Adrenal gland (tissue), 12 donors: Measurements from ENCODE around the gene TMEM108. TPM values are rescaled to one million over a fixed set of nuclear protein-coding genes. Genes with fewer than 3 reads are reported as not detected.

Experiments used
- DNase-seq, 7 donors: peaks; one replicate each; pipeline ENCODE4 v3.0.0-alpha.2; 2019 to 2020
- H3K27ac ChIP-seq, 5 donors: fragments of 200-600 bp; sonication (generic) in 4 of 5; 1 replicate in 3 of 5; 2 replicates in 2 of 5; pipeline versions ENCODE4 v1.5.1 to v1.8.0; 2016 to 2020; ENCODE audit warnings: mild to moderate bottlenecking in 1 of 5
- H3K27me3 ChIP-seq: fragments of 200-600 bp; 2 replicates; pipeline ENCODE4 v1.8.0; 2021
- H3K36me3 ChIP-seq, 2 donors: fragments of 200-600 bp; replicated peaks in 1 of 2; 1 replicate in 1 of 2; 2 replicates in 1 of 2; pipeline versions ENCODE4 v1.5.1 to v1.8.0; 2018 to 2022
- H3K4me1 ChIP-seq, 2 donors: fragments of 200-600 bp; replicated peaks in 1 of 2; 1 replicate in 1 of 2; 2 replicates in 1 of 2; pipeline versions ENCODE4 v1.5.1 to v1.8.0; 2018 to 2021
- H3K4me3 ChIP-seq, 4 donors: fragments of 200-600 bp; sonication (generic) in 3 of 4; one replicate each; pipeline ENCODE4 v1.5.1; 2016 to 2018
- H3K9me3 ChIP-seq, 3 donors: fragments of 200-600 bp; sonication (generic) in 1 of 3; replicated peaks in 1 of 3; 1 replicate in 2 of 3; 2 replicates in 1 of 3; pipeline versions ENCODE4 v1.5.1 to v1.8.0; 2016 to 2021
- CTCF ChIP-seq, 6 experiments: fragments of 450-650 bp in 4 of 6; fragments of 200-600 bp in 2 of 6; sonication (generic) in 1 of 6; IDR thresholded peaks; 1 replicate in 5 of 6; 2 replicates in 1 of 6; pipeline versions ENCODE4 v1.5.1 to v1.8.0; 2016 to 2021; ENCODE audit warnings: antibody characterized with exemption in 6 of 6, mild to moderate bottlenecking in 2 of 6, moderate library complexity in 1 of 6
- POLR2A ChIP-seq, 2 donors: fragments of 450-650 bp; IDR thresholded peaks; one replicate each; pipeline ENCODE4 v1.6.1; 2017; ENCODE audit warnings: antibody characterized with exemption in 2 of 2, mild to moderate bottlenecking in 2 of 2, moderate library complexity in 1 of 2
- WGBS, 4 donors: extraction: QIAGEN DNeasy Blood & Tissue Kit in 2 of 4; methylation state at CpG; one replicate each; pipeline versions ENCODE4 v1.1.5 to v1.1.7; 2013 to 2017; 5-methylcytosine and 5-hydroxymethylcytosine counted together
- intact Hi-C, 2 donors: fragments of 100-400 bp; cut with DNase I; formaldehyde crosslinking; loops; one replicate each; pipeline versions ENCODE4 v1.14.1 to v1.15.0; 2022 to 2023
- polyA plus RNA-seq, 3 donors: library from polyadenylated mRNA; stranded (reverse); fragments of 200-250 nt in 2 of 3; fragments of 350-450 nt in 1 of 3; fragmentation: Illumina TruSeq in 1 of 3; extraction: RNeasy Lipid Tissue Mini Kit (QIAGEN cat#74804) in 1 of 3; gene quantifications; one replicate each; pipeline ENCODE4 v1.2.3, GENCODE V29; 2013 to 2014
- total RNA-seq, 9 donors: library from RNA; depleted of rRNA in 4 of 9; stranded (reverse); fragments of >200 nt in 4 of 9; fragments of 120-200 nt in 1 of 9; fragmentation: NEBNext Ultra II Directional in 1 of 9; extraction: Animal tissue kit (Norgen Biotek cat#: 25700) in 1 of 9; gene quantifications; one replicate each; pipeline versions ENCODE4 v1.1.0 to v1.2.4, GENCODE V29; 2013 to 2023
- donor health status: healthy with polysubstance abuse.
- donor health status: Bipolar disorder and iron deficiency.
- donor health status: DM: yes; HTN: yes; CAD: no.
- donor health status: DM: no; HTN: no; CAD: no.
- donor health status: DM: no; HTN: no; CAD: no.
- donor health status: DM: yes; HTN: yes; CAD: no.

The TMEM108 gene
- total and polyA plus RNA-seq, 12 donors = 0.67 to 38.0 (median 14.8) TPM

- WGBS, 4 donors = 72 to 97% (median 94%) methylated on average over 4 of the region's 4 CpGs
- no peaks in the 10 kb centered on the region for H3K27me3 ChIP-seq
- H3K9me3 ChIP-seq = no peaks in the 10 kb centered on the region
- intact Hi-C loops = no loop called here
- no peaks in the 10 kb centered on the region for H3K36me3 ChIP-seq
- no peak overlapping the region for H3K4me3 ChIP-seq
- H3K27ac ChIP-seq = no peak overlapping the region
- H3K4me1 ChIP-seq = no peaks in the 10 kb centered on the region
- no peak for TF ChIP-seq CTCF (IDR thresholded peaks at IDR 0.05)
- TF ChIP-seq POLR2A (IDR thresholded peaks at IDR 0.05) = no peak
- no peak for DNase-seq
Measured at GRCh38 chr3:133259767-133260166, 221.6 kb downstream of the TMEM108 start.

DNA sequence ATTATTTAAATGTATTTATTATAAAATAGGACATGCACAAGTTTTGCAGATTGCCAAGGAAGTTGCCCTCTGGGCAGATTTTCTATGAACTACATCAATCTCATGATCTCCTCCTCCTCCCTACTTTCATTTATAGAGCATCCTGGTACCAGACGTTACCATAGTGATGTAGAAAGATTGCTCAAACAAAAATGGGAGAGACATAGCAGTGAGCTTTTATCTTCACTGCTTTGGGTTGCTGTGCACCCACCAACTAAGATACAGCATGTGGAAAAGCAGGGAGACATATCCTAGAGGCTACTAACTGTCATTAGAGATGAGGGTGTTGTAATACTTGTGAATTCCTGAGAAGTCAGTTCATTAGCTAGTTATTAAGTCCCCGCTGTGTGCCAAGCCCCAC is 224.1 kb downstream of the TMEM108 start:
- intact Hi-C loops = no loop called here
- H3K9me3 ChIP-seq = no peaks in the 10 kb centered on the region
- TF ChIP-seq POLR2A (IDR thresholded peaks at IDR 0.05) (no peak), CTCF (IDR thresholded peaks at IDR 0.05) (no peak)
- no peaks in the 10 kb centered on the region for H3K4me1 ChIP-seq
- no peaks in the 10 kb centered on the region for H3K36me3 ChIP-seq
- H3K4me3 ChIP-seq = no peak overlapping the region
- no peaks in the 10 kb centered on the region for H3K27me3 ChIP-seq
- WGBS, 4 donors = 82 to 92% (median 85%) methylated on average over 2 of the region's 2 CpGs
- H3K27ac ChIP-seq = no peak overlapping the region
- no peak for DNase-seq

DNA sequence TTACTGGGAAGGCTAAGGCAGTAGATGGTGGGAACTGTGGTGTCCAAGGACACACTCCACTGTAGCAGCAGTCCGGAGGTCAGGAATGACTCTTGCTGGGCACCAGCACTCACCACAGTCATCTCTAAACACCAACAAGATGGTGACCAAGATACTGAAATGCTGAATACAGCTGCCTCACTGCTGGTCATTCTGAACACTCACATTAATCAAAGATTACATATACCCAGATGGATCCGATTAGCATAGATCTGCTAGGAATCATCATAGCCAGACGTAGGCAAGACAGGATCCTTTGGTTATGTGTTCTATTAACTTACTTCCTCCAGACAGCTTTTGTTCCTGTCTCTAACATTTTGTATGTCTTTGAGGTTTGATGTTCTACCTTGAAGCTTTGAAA is 226.7 kb downstream of the TMEM108 start:
- Histone ChIP-seq H3K27ac (no peak overlapping the region), H3K4me1 (no peaks in the 10 kb centered on the region), H3K9me3 (no peaks in the 10 kb centered on the region), H3K36me3 (no peaks in the 10 kb centered on the region), H3K27me3 (no peaks in the 10 kb centered on the region), H3K4me3 (no peak overlapping the region)
- TF ChIP-seq POLR2A (IDR thresholded peaks at IDR 0.05) (no peak), CTCF (IDR thresholded peaks at IDR 0.05) (no peak)
- intact Hi-C loops = no loop called here
- DNase-seq = no peak
- 67 to 79% (median 74%) methylated on average over 3 of the region's 3 CpGs for WGBS, 4 donors

DNA sequence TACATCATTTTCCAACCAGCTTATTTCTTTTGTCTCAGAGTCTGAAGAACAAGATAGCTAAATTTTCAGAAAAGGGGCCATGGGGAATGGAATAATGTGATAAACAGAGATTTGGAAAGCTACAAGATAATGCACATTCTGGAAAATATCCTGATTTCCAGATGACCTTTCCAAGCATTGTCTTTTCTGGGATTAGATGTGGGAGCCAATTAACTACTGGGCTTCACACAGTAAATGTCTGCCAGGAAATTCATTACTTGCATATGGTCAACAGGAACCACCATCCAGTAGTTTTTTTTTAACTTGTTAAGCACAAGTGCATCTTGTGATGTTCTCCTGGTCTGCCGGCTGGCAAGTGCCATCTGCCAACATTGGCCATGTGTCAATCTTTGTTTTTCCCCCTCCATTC is 230.5 kb downstream of the TMEM108 start:
- no peaks in the 10 kb centered on the region for H3K27me3 ChIP-seq
- H3K9me3 ChIP-seq = no peaks in the 10 kb centered on the region
- no peak overlapping the region for H3K4me3 ChIP-seq
- intact Hi-C loops = no loop called here
- TF ChIP-seq CTCF (IDR thresholded peaks at IDR 0.05) = no peak
- no peak for DNase-seq
- no peaks in the 10 kb centered on the region for H3K36me3 ChIP-seq
- H3K27ac ChIP-seq = no peak overlapping the region
- WGBS, 4 donors = 64 to 85% (median 76%) methylated on average over 1 of the region's 1 CpG
- no peaks in the 10 kb centered on the region for H3K4me1 ChIP-seq
